Tibial artery (tissue), 4 donors: ENCODE data around the gene PVALEF.

Experiments
- DNase-seq, 2 donors: peaks; one replicate each; pipeline ENCODE4 v3.0.0-alpha.2; 2019
- H3K27ac ChIP-seq, 2 donors: fragments of 200-600 bp; sonication (generic) in 1 of 2; 1 replicate in 1 of 2; 2 replicates in 1 of 2; pipeline ENCODE4 v1.5.1; 2018 to 2019; ENCODE audit warnings: mild to moderate bottlenecking in 1 of 2
- H3K27me3 ChIP-seq, 2 donors: fragments of 200-600 bp; sonication (generic) in 1 of 2; one replicate each; pipeline versions ENCODE4 v1.5.1 to v1.6.0; 2016 to 2019
- H3K36me3 ChIP-seq, 3 donors: fragments of 200-600 bp; sonication (generic) in 2 of 3; one replicate each; pipeline ENCODE4 v1.5.1; 2016 to 2019; ENCODE audit warnings: mild to moderate bottlenecking in 2 of 3
- H3K4me1 ChIP-seq, 4 donors: fragments of 200-600 bp; sonication (generic) in 2 of 4; 1 replicate in 3 of 4; 2 replicates in 1 of 4; pipeline ENCODE4 v1.5.1; 2016 to 2019
- H3K4me3 ChIP-seq, 2 donors: fragments of 200-600 bp; sonication (generic) in 1 of 2; 1 replicate in 1 of 2; 2 replicates in 1 of 2; pipeline ENCODE4 v1.5.1; 2018 to 2019; ENCODE audit warnings: mild to moderate bottlenecking in 2 of 2
- H3K9me3 ChIP-seq, 3 donors: fragments of 200-600 bp; sonication (generic) in 1 of 3; one replicate each; pipeline ENCODE4 v1.5.1; 2016 to 2019
- CTCF ChIP-seq, 2 experiments: fragments of 200-600 bp in 1 of 2; fragments of 450-650 bp in 1 of 2; IDR thresholded peaks; one replicate each; pipeline ENCODE4 v1.5.1; 2017 to 2019; ENCODE audit warnings: antibody characterized with exemption in 2 of 2, mild to moderate bottlenecking in 1 of 2, moderate library complexity in 1 of 2
- intact Hi-C: fragments of 100-400 bp; cut with DNase I; formaldehyde crosslinking; loops from one replicate; pipeline ENCODE4 v1.15.0; 2023; ENCODE audit warnings: low total_unique reads

Gene PVALEF

GRCh38 chr17:81183316-81183715, 18.0 kb downstream of the PVALEF start:
- peaks cover 0 to 59% of the 10 kb centered on the region in 2 donors for H3K27me3 ChIP-seq
- H3K4me3 ChIP-seq, result no peak overlapping the region
- H3K9me3 ChIP-seq, result no peaks in the 10 kb centered on the region
- TF ChIP-seq CTCF (IDR thresholded peaks at IDR 0.05), result no peak
- H3K27ac ChIP-seq, result no peak overlapping the region
- no peaks in the 10 kb centered on the region for H3K4me1 ChIP-seq
- peaks cover 0 to 2% (median 0%) of the 10 kb centered on the region in 3 donors for H3K36me3 ChIP-seq
- DNase-seq, result no peak
- intact Hi-C loops, result no loop called here

GRCh38 chr17:81183807-81184206, 18.5 kb downstream of the PVALEF start:
- peaks cover 0 to 59% of the 10 kb centered on the region in 2 donors for H3K27me3 ChIP-seq
- intact Hi-C loops, result no loop called here
- no peak for DNase-seq

GRCh38 chr17:81184555-81184954, 19.2 kb downstream of the PVALEF start:
- intact Hi-C loops, result no loop called here
- H3K27me3 ChIP-seq, result peaks cover 0 to 54% of the 10 kb centered on the region in 2 donors

More at GRCh38 chr17:81183807-81184206, 18.5 kb downstream of the PVALEF start:
- Histone ChIP-seq H3K4me1 (no peaks in the 10 kb centered on the region), H3K9me3 (no peaks in the 10 kb centered on the region), H3K27ac (no peak overlapping the region), H3K4me3 (no peak overlapping the region), H3K36me3 (peaks cover 0 to 7% (median 0%) of the 10 kb centered on the region in 3 donors)
- no peak for TF ChIP-seq CTCF (IDR thresholded peaks at IDR 0.05)

GRCh38 chr17:81186203-81186602, 20.9 kb downstream of the PVALEF start:
- intact Hi-C loops, result no loop called here
- H3K9me3 ChIP-seq, result no peaks in the 10 kb centered on the region
- H3K27ac ChIP-seq, result no peak overlapping the region
- H3K36me3 ChIP-seq, result peaks cover 0 to 31% (median 0%) of the 10 kb centered on the region in 3 donors
- DNase-seq, result no peak
- no peak overlapping the region for H3K4me3 ChIP-seq
- no peak for TF ChIP-seq CTCF (IDR thresholded peaks at IDR 0.05)
- peaks cover 0 to 39% of the 10 kb centered on the region in 2 donors for H3K27me3 ChIP-seq
- no peaks in the 10 kb centered on the region for H3K4me1 ChIP-seq

More at GRCh38 chr17:81184555-81184954, 19.2 kb downstream of the PVALEF start:
- TF ChIP-seq CTCF (IDR thresholded peaks at IDR 0.05), result no peak
- Histone ChIP-seq H3K4me1 (no peaks in the 10 kb centered on the region), H3K9me3 (no peaks in the 10 kb centered on the region), H3K27ac (no peak overlapping the region), H3K4me3 (no peak overlapping the region), H3K36me3 (peaks cover 0 to 15% (median 0%) of the 10 kb centered on the region in 3 donors)
- no peak for DNase-seq

- no peak for DNase-seq
- intact Hi-C loops, result no loop called here
Measured at GRCh38 chr17:81187120-81187519, 21.8 kb downstream of the PVALEF start.

More at GRCh38 chr17:81187120-81187519, 21.8 kb downstream of the PVALEF start:
- Histone ChIP-seq H3K4me1 (no peaks in the 10 kb centered on the region), H3K4me3 (no peak overlapping the region), H3K9me3 (no peaks in the 10 kb centered on the region), H3K27me3 (peaks cover 0 to 30% of the 10 kb centered on the region in 2 donors), H3K27ac (no peak overlapping the region), H3K36me3 (peaks cover 0 to 39% (median 0%) of the 10 kb centered on the region in 3 donors)
- no peak for TF ChIP-seq CTCF (IDR thresholded peaks at IDR 0.05)
